ENCODE results near the gene C1orf21. TPM values are rescaled to one million over a fixed set of nuclear protein-coding genes. Genes with fewer than 3 reads are reported as not detected.

Gene C1orf21
- total RNA-seq, 1 donor from 2014 or later: 2.6 TPM

DNA sequence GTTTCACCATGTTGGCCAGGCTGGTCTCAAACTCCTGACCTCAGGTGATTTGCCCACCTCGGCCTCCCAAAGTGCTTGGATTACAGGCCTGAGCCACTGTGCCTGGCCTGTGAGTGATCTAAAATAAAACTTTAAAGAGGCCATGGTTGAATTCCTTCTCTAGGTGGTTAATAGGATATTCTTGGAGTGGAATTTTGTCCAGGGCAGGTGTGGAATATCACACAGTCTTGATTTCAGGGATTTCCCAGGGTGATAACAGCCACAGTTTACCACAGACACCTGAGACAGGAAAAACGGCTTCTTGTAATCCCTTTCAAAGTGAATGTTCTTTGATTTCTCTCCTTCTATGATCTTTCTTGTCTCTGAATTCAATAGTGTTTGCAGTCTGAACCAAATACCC is 32.1 kb upstream of the C1orf21 start:
- Histone ChIP-seq H3K4me3 (ENCODE audit: low read depth, low read length) (no peak overlapping the region), H3K27me3 (ENCODE audit: control insufficient read depth, insufficient read depth, low read length) (peaks cover 2% of the 10 kb centered on the region), H3K36me3 (ENCODE audit: control insufficient read depth, insufficient read depth, low read length) (no peaks in the 10 kb centered on the region)
- TF ChIP-seq, protein P1, sequence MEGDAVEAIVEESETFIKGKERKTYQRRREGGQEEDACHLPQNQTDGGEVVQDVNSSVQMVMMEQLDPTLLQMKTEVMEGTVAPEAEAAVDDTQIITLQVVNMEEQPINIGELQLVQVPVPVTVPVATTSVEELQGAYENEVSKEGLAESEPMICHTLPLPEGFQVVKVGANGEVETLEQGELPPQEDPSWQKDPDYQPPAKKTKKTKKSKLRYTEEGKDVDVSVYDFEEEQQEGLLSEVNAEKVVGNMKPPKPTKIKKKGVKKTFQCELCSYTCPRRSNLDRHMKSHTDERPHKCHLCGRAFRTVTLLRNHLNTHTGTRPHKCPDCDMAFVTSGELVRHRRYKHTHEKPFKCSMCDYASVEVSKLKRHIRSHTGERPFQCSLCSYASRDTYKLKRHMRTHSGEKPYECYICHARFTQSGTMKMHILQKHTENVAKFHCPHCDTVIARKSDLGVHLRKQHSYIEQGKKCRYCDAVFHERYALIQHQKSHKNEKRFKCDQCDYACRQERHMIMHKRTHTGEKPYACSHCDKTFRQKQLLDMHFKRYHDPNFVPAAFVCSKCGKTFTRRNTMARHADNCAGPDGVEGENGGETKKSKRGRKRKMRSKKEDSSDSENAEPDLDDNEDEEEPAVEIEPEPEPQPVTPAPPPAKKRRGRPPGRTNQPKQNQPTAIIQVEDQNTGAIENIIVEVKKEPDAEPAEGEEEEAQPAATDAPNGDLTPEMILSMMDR (IDR thresholded peaks at IDR 0.05; ENCODE audit: insufficient read depth, low read length, poor library complexity, severe bottlenecking): no peak
- no peak for DNase-seq (ENCODE audit: low read depth)

DNA sequence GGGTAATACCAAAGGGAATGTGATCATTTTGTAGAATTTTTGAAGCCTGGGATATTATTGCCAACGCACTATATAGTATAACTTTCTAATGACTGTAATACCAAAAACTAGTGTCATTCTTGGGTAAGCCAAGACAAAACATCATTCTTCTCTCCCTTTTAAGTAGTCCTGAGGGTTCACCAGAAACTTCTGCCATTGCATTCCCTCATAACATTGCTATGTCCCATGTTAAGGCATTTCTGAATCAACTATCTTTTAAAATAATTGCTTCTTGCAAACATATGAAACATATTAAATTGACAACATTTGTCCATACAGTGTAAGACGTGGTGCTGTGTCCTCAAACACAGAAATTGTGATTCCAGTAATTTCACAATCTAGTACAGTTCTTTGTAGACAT is 29.9 kb upstream of the C1orf21 start:
- no peak overlapping the region for H3K4me3 ChIP-seq (ENCODE audit: low read depth, low read length)
- H3K27me3 ChIP-seq (ENCODE audit: control insufficient read depth, insufficient read depth, low read length): no peaks in the 10 kb centered on the region
- TF ChIP-seq, protein P1 (IDR thresholded peaks at IDR 0.05; ENCODE audit: insufficient read depth, low read length, poor library complexity, severe bottlenecking): no peak
- DNase-seq (ENCODE audit: low read depth): no peak
- H3K36me3 ChIP-seq (ENCODE audit: control insufficient read depth, insufficient read depth, low read length): no peaks in the 10 kb centered on the region

DNA sequence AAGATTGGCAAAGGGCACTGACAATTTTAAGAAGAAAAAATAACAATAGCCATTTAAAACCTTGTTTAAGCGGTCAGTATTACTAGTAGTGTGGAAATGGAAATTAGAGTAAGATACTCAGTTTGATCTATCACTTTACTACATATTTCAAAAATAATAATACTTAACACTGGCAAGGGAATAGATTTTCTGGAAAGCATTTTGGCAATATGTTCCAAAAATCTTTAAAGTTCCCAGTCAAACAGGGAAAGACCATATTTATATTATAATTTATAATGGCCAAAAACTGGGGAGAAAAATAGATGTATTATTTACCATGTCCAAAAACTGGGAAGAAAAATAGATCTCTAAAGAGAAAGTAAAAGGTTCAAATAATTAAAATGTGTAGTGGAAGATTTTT is 28.6 kb upstream of the C1orf21 start:
- TF ChIP-seq, protein P1 (IDR thresholded peaks at IDR 0.05; ENCODE audit: insufficient read depth, low read length, poor library complexity, severe bottlenecking): no peak
- DNase-seq (ENCODE audit: low read depth): no peak
- H3K36me3 ChIP-seq (ENCODE audit: control insufficient read depth, insufficient read depth, low read length): no peaks in the 10 kb centered on the region
- H3K4me3 ChIP-seq (ENCODE audit: low read depth, low read length): no peak overlapping the region
- H3K27me3 ChIP-seq (ENCODE audit: control insufficient read depth, insufficient read depth, low read length): no peaks in the 10 kb centered on the region

DNA sequence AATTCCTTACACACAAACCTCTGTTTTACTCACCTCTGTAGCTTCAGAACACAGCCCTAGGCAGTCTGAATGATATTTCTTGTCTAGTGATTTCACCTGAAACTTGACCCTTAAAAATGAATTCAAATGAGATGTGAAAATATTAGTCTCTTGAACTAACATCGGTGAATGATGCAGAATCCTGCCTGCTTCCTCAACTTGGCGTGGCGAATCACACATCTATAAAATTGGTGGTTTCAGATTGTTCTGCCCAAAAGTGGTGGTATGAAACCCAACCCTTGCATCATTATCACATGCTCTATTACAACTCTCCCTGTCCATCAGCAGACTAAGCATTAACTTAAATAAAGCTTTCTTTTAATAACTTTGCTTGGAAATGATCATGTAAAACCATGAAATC is 26.9 kb upstream of the C1orf21 start:
- no peak for DNase-seq (ENCODE audit: low read depth)
- Histone ChIP-seq H3K27me3 (ENCODE audit: control insufficient read depth, insufficient read depth, low read length) (no peaks in the 10 kb centered on the region), H3K36me3 (ENCODE audit: control insufficient read depth, insufficient read depth, low read length) (no peaks in the 10 kb centered on the region), H3K4me3 (ENCODE audit: low read depth, low read length) (no peak overlapping the region)
- TF ChIP-seq, protein P1 (IDR thresholded peaks at IDR 0.05; ENCODE audit: insufficient read depth, low read length, poor library complexity, severe bottlenecking): no peak

DNA sequence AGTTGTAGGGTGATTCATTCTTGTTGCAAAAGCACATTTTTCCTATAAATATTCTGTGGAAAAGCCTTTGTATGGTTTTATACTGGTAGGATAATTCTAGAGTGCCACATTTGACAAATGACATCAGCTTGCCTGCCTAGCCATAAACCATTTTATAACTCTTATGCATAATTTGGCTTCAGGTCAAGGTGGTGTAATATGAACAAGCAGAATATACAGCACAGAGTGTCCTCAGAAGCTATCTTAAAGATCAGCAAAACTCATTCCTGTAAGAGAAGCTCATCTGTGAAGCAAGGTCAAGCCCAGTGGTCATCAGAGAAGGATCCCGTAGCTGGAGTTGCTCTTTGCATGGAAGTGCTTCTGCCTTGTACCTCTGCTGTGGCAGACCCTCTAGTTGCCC is 24.0 kb upstream of the C1orf21 start:
- Histone ChIP-seq H3K4me3 (ENCODE audit: low read depth, low read length) (no peak overlapping the region), H3K27me3 (ENCODE audit: control insufficient read depth, insufficient read depth, low read length) (no peaks in the 10 kb centered on the region), H3K36me3 (ENCODE audit: control insufficient read depth, insufficient read depth, low read length) (no peaks in the 10 kb centered on the region)
- TF ChIP-seq, protein P1 (IDR thresholded peaks at IDR 0.05; ENCODE audit: insufficient read depth, low read length, poor library complexity, severe bottlenecking): no peak
- DNase-seq (ENCODE audit: low read depth): no peak

DNA sequence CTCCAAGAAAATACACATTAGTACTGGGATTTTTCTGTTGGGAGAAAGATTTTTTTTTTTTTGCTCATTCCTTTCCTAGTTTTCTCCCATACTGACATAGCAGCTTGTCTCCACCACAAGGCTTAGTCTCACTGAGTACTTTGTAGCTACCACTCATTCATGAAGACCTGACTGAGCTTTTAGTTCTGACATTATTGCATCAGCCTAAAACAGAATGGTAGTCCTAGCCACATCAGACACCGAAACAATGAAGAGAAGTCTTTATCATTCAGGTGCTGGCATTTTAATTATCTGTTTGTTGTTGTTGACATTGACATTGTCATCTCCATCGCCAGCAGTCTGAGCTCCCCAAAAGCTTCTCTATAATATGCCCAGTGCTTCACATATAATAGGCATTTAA is 21.1 kb upstream of the C1orf21 start:
- Histone ChIP-seq H3K27me3 (ENCODE audit: control insufficient read depth, insufficient read depth, low read length) (no peaks in the 10 kb centered on the region), H3K36me3 (ENCODE audit: control insufficient read depth, insufficient read depth, low read length) (no peaks in the 10 kb centered on the region), H3K4me3 (ENCODE audit: low read depth, low read length) (no peak overlapping the region)
- no peak for DNase-seq (ENCODE audit: low read depth)
- TF ChIP-seq, protein P1 (IDR thresholded peaks at IDR 0.05; ENCODE audit: insufficient read depth, low read length, poor library complexity, severe bottlenecking): no peak
